Activated CD4-positive, alpha-beta T cell treated with anti-CD3 and anti-CD28 coated beads, Interleukin-2, amount 10 ng/mL, durations not matched to agents 24 days and 14 days (primary cell): Measurements from ENCODE around the gene SPO11. TPM values are rescaled to one million over a fixed set of nuclear protein-coding genes. Genes with fewer than 3 reads are reported as not detected.
"Not testable (repeated sequence)": the region's sequence is repeated elsewhere in the genome, so short reads cannot be mapped to it uniquely, and the experiment has no call there.

Experiments used
- DNase-seq: peaks from one replicate; pipeline ENCODE4 v3.0.0; 2022
- H3K27ac Mint-ChIP-seq: one replicate; pipeline ENCODE4 v1.8.0; 2022; ENCODE audit warnings: mild to moderate bottlenecking, mixed read lengths
- H3K27me3 Mint-ChIP-seq: one replicate; pipeline ENCODE4 v1.8.0; 2022; ENCODE audit warnings: mixed read lengths
- H3K36me3 Mint-ChIP-seq: one replicate; pipeline ENCODE4 v1.8.0; 2022; ENCODE audit warnings: low read depth, mild to moderate bottlenecking, mixed read lengths
- H3K4me1 Mint-ChIP-seq: one replicate; pipeline ENCODE4 v1.8.0; 2021; ENCODE audit warnings: mixed read lengths
- H3K4me3 Mint-ChIP-seq: one replicate; pipeline ENCODE4 v1.8.0; 2022; ENCODE audit warnings: mild to moderate bottlenecking, moderate library complexity, mixed read lengths
- H3K9me3 Mint-ChIP-seq: one replicate; pipeline ENCODE4 v1.8.0; 2021; ENCODE audit warnings: mixed read lengths
- intact Hi-C: fragments of 100-400 bp; cut with micrococcal nuclease; formaldehyde crosslinking; loops from one replicate; pipeline ENCODE4 v1.15.1; 2023
- total RNA-seq: library from RNA; stranded (reverse); gene quantifications from 2 replicates; pipeline ENCODE4 v1.2.3, GENCODE V29; 2022

The SPO11 gene
- total RNA-seq, 1 donor from 2014 or later: not detected

DNA sequence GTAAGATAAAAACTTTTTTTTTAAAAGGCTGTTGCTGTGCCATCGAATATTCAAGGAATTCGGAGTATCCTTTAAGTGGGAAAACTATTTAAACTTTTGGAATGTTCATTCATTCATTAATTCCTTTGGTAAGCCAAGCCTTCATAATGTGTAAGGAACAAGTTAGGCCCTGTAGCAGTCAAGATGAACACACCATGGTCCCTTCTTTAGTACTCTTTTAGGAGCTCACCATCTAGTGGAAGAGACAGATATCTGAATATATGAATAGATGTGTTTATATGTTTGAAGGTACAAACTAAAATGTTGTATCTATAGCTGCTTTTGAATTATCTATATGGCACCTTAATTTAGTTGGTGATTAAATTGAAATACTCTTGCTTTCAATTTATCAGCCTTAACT, 5.8 kb downstream of the SPO11 start:
- Mint-ChIP-seq H3K27ac (no peak overlapping the region), H3K4me3 (no peak overlapping the region), H3K36me3 (no peaks in the 10 kb centered on the region), H3K9me3 (no peaks in the 10 kb centered on the region), H3K27me3 (peaks cover 33% of the 10 kb centered on the region), H3K4me1 (no peaks in the 10 kb centered on the region)
- intact Hi-C loops: no loop called here
- DNase-seq: no peak

DNA sequence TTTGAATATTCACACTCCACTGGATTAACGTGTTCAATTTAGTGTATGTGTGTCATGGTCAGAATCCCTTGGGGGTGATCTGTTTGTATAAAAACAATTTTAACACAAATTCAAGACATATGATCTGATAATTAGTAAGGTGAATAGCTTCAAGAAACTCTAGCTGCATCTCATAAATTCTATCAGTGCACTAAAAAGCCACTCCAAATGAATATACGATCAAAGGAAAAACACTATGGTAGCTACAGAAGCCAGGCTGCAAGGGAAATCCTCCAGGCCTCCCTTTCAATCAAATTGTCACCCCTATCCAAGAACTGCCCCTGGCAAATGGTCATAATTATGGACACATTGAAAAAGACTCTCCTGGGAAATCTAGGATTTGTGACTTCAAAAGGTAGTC, 12.1 kb downstream of the SPO11 start:
- H3K27ac Mint-ChIP-seq: no peak overlapping the region
- H3K9me3 Mint-ChIP-seq: no peaks in the 10 kb centered on the region
- H3K36me3 Mint-ChIP-seq: no peaks in the 10 kb centered on the region
- DNase-seq: no peak
- H3K4me1 Mint-ChIP-seq: peaks cover 3% of the 10 kb centered on the region
- H3K27me3 Mint-ChIP-seq: peaks cover 35% of the 10 kb centered on the region
- H3K4me3 Mint-ChIP-seq: no peak overlapping the region
- intact Hi-C loops: no loop called here

DNA sequence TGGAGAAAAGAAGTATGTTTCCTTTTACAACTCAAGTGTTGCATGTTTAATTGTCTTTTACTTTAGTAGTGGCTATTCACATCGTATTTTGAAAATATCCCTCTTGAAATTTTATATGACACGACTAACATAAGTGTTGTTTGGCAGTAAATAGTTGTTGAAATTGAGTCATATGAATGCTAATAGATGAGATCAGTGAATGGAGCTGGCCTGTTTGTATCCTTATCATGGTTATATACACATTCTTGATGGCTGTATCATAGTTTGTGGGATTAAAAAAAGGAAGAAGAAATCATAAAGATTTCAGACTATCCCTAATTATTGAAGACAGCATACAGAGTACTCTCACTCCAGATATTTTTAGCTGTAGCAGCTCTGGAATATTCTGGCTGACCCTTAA, 13.2 kb downstream of the SPO11 start:
- no peaks in the 10 kb centered on the region for H3K36me3 Mint-ChIP-seq

DNA sequence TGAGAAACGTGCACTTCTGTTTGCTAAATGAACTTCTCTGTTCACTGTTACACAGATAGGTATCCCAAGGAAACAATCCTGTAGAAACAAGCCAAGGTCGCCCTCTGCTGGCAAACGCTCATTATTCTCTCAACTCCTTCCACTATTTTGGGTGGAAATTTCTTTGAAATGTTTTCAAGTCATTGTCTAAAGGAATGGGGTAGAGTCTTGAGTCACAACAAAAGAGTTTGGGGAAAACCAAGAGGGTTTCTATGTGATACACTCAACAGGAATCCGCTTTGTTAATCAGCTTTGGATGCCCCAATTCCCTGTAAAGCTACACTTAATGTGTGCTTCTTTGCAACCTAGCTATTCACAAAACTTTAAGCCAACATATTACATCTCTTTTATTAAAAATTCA, 16.9 kb downstream of the SPO11 start:
- Mint-ChIP-seq H3K4me3 (no peak overlapping the region), H3K4me1 (peaks cover 13% of the 10 kb centered on the region), H3K9me3 (no peaks in the 10 kb centered on the region), H3K27me3 (peaks cover 28% of the 10 kb centered on the region), H3K27ac (no peak overlapping the region), H3K36me3 (no peaks in the 10 kb centered on the region)
- intact Hi-C loops: loop anchor here (1.0 kb wide), 2 partner anchors 254 to 796 kb away; no protein-coding TSS in a partner anchor
- DNase-seq: peak; percentile 92

More for the DNA sequence above, 13.2 kb downstream of the SPO11 start:
- DNase-seq: no peak
- Mint-ChIP-seq H3K4me1 (peaks cover 3% of the 10 kb centered on the region), H3K9me3 (no peaks in the 10 kb centered on the region), H3K4me3 (no peak overlapping the region), H3K27ac (no peak overlapping the region), H3K27me3 (peaks cover 33% of the 10 kb centered on the region)
- intact Hi-C loops: no loop called here

DNA sequence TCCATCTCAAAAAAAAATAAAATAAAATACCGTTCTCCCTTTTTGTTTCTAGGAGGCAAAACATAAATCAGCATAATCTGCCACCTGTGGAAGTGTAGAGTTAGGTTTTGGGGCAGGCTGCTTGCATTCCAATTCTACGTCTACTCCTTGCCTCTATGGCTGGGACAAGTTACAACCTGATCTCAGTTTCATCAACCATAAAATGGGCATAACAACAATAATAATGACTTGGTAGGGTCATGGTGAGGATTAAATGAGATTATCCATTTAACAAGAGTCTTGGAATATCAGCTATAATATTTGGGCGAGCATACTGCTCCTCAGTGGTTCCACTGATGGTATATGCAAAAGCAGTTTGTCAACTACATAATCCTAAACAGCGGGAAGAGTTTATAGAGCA, 17.8 kb downstream of the SPO11 start:
- intact Hi-C loops: no loop called here
- peaks cover 19% of the 10 kb centered on the region for H3K27me3 Mint-ChIP-seq
- H3K4me1 Mint-ChIP-seq: peaks cover 22% of the 10 kb centered on the region
- peak; percentile 43 for DNase-seq
- no peak overlapping the region for H3K4me3 Mint-ChIP-seq
- no peaks in the 10 kb centered on the region for H3K9me3 Mint-ChIP-seq
- peaks cover 5% of the 10 kb centered on the region for H3K36me3 Mint-ChIP-seq
- H3K27ac Mint-ChIP-seq: no peak overlapping the region

DNA sequence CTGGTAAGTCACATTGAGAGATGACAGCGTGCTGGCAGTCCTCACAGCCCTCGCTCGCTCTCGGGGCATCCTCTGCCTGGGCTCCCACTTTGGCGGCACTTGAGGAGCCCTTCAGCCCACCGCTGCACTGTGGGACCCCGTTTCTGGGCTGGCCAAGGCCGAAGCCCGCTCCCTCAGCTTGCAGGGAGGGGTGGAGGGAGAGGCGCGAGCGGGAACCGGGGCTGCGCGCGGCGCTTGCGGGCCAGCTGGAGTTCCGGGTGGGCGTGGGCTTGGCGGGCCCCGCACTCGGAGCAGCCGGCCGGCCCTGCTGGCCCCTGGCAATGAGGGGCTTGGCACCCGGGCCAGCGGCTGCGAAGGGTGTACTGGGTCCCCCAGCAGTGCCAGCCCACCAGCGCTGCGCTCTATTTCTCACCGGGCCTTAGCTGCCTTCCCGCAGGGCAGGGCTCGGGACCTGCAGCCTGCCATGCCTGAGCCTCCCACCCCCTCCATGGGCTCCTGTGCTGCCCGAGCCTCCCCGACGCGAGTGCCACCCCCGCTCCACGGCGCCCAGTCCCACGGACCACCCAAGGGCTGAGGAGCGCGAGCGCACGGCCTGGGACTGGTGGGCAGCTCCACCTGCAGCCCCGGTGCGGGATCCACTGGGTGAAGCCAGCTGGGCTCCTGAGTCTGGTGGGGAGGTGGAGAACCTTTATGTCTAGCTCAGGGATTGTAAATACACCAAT, 18.8 kb downstream of the SPO11 start:
- H3K9me3 Mint-ChIP-seq, H3K27ac Mint-ChIP-seq, DNase-seq, intact Hi-C loops, H3K4me3 Mint-ChIP-seq: not testable (repeated sequence)
- Mint-ChIP-seq H3K4me1 (peaks cover 27% of the 10 kb centered on the region), H3K27me3 (peaks cover 12% of the 10 kb centered on the region), H3K36me3 (peaks cover 11% of the 10 kb centered on the region)

DNA sequence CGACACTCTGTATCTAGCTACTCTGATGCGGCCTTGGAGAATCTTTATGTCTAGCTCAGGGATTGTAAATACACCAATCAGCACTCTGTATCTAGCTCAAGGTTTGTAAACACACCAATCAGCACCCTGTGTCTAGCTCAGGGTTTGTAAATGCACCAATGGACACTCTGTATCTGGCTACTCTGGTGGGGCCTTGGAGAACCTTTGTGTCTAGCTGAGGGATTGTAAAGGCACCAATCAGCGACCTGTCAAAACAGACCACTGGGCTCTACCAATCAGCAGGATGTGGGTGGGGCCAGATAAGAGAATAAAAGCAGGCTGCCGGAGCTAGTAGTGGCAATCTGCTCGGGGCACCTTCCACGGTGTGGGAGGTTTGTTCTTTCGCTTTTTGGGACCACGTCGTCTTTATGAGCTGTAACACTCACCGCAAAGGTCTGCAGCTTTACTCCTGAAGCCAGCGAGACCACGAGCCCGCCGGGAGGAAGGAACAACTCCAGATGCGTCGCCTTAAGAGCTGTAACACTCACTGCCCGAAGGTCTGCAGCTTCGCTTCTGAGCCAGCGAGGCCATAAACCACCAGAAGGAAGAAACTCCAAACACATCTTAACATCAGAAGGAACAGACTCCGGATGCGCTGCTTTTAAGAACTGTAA, 19.4 kb downstream of the SPO11 start:
- H3K4me1 Mint-ChIP-seq: peaks cover 29% of the 10 kb centered on the region
- peaks cover 12% of the 10 kb centered on the region for H3K27me3 Mint-ChIP-seq
- H3K9me3 Mint-ChIP-seq, intact Hi-C loops: not testable (repeated sequence)
- peak overlapping the region; percentile 49 for H3K4me3 Mint-ChIP-seq
- peaks cover 16% of the 10 kb centered on the region for H3K36me3 Mint-ChIP-seq
- DNase-seq: peak; percentile 70
- H3K27ac Mint-ChIP-seq: peak overlapping the region; percentile 22

DNA sequence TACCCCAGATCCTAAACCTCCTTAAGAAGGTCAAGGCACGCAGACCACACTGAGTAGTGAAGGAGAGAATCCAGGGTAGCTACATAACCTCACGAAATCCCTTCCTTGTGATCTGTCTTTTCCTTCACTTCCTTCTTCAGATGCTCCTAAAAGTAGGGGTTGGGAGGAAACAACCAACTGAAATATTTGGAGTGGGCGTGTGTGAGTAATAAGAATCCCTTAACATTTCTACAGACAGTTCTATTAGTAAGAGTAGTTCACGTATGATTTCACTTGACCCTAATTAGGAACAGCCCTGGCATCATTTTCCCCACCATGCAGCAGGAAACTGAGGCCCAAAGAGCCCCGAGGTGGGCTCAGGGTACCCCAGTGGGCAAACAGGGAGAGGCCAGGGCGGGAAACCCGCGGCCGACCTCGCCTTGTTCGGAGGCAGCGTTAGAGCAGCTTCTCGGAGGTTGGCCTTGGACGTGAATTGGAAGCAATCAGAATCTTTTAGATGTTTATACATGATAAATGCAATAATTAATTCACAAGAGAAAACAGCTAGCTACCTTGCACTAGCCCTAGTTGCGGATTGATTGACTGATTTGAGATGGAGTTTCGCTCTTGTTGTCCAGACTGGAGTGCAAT, 20.6 kb downstream of the SPO11 start:
- Mint-ChIP-seq H3K27ac (peak overlapping the region; percentile 66), H3K9me3 (no peaks in the 10 kb centered on the region), H3K27me3 (peaks cover 8% of the 10 kb centered on the region), H3K4me3 (peak overlapping the region; percentile 72), H3K36me3 (peaks cover 26% of the 10 kb centered on the region), H3K4me1 (peaks cover 29% of the 10 kb centered on the region)
- no peak for DNase-seq
- intact Hi-C loops: loop anchor here (2.0 to 10.0 kb wide), 3 partner anchors 31 to 955 kb away; partner anchors contain the start of genes AURKA and CSTF1

DNA sequence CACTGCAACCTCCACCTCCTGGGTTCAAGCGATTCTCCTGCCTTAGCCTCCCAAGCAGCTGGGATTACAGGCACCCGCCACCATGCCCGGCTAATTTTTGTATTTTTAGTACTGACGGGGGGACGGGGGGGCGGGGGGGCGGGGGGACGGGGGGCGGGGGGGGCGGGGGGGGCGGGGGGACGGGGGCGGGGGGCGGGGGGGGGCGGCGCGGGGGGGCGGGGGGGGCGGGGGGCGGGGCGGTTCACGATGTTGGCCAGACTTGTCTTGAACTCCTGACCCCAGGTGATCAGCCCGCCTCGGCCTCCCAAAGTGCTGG, 21.1 kb downstream of the SPO11 start:
- DNase-seq: not testable (repeated sequence)
- intact Hi-C loops: loop anchor here (1.0 to 10.0 kb wide), 5 partner anchors 30 to 956 kb away; partner anchors contain the start of genes AURKA, CSTF1 and PMEPA1

DNA sequence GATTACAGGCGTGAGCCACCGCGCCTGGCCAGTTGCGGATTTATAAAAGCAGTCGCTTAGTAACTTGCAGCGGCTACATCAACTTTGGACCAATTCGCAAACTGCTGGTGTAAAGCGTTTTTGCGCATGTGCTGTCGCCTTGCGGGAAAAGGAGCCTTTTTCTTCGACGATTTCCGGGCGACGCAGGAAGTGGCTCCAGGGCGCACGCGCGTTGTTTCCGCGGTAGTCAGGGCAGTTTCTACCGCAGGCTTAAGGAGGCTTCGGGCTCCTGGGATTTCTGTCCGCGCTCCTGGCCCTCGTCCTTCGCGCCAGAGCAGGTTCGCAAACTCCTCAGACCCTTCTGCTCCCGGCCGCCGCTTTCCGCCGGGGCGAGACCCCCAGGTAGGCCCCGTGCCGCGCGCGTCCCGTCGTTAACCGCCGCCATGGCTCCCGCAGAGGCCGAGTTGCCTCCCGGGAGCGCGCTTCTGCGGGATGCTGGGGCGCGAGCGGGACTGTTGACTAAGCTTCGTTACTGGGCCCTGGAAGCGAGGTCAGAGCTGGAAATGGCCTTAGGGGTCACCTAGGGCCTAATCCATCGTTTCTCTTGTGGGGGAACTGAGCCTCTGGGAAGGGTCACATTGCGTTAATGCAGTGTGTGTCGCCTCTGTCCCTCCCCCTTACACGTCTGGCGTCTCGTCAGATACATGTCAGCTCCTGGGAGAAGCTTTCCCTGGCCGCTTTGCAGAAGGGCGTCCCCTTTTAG, 21.6 kb downstream of the SPO11 start, which contains the start of gene RAE1:
RAE1 (plus strand) TSS at position 214 of the 742 bp plus-strand sequence. CDS start 2,784 bp downstream, outside the sequence.
- intact Hi-C loops: loop anchor here (1.0 to 10.0 kb wide), 5 partner anchors 30 to 956 kb away; partner anchors contain the start of genes AURKA, CSTF1 and PMEPA1
- H3K27ac Mint-ChIP-seq: peak within 1 kb of the TSS; percentile 94
- peaks cover 31% of the 10 kb centered on the region for H3K4me1 Mint-ChIP-seq
- peaks cover 33% of the 10 kb centered on the region for H3K36me3 Mint-ChIP-seq
- DNase-seq: peak; percentile 98
- no peaks in the 10 kb centered on the region for H3K9me3 Mint-ChIP-seq
- peak within 1 kb of the TSS; percentile 95 for H3K4me3 Mint-ChIP-seq
- peaks cover 6% of the 10 kb centered on the region for H3K27me3 Mint-ChIP-seq

More for the DNA sequence above, 21.1 kb downstream of the SPO11 start:
- Mint-ChIP-seq H3K27ac (peak overlapping the region; percentile 94), H3K36me3 (peaks cover 29% of the 10 kb centered on the region), H3K4me1 (peaks cover 31% of the 10 kb centered on the region), H3K4me3 (peak overlapping the region; percentile 95)
- not testable (repeated sequence) for H3K9me3 Mint-ChIP-seq, H3K27me3 Mint-ChIP-seq

DNA sequence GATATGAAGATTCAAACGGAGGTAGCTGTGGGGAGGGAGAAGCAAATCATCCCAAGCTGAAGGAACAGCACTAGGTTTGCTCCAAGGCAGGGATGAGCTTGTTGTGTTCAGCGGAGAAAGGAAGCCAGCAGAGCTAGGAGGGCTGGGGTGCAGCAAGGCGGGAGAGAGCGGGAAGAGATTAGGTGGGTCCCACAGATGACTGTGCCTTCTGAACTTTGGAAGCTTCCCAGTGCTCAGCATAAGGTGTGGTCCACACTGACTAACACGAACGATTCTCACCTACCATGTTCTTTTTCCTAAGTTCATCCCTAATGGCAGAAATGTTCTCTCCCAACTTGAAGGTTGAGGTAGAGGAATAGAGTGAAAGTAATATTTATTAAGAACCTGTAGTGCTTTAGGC, 22.7 kb downstream of the SPO11 start:
- intact Hi-C loops: loop anchor here (10.0 kb wide), 1 partner anchor 958 kb away; the partner anchor contains the start of genes AURKA and CSTF1
- Mint-ChIP-seq H3K4me3 (peak overlapping the region; percentile 95), H3K9me3 (no peaks in the 10 kb centered on the region), H3K4me1 (peaks cover 30% of the 10 kb centered on the region), H3K36me3 (peaks cover 37% of the 10 kb centered on the region), H3K27me3 (peaks cover 5% of the 10 kb centered on the region), H3K27ac (no peak overlapping the region)
- DNase-seq: no peak

DNA sequence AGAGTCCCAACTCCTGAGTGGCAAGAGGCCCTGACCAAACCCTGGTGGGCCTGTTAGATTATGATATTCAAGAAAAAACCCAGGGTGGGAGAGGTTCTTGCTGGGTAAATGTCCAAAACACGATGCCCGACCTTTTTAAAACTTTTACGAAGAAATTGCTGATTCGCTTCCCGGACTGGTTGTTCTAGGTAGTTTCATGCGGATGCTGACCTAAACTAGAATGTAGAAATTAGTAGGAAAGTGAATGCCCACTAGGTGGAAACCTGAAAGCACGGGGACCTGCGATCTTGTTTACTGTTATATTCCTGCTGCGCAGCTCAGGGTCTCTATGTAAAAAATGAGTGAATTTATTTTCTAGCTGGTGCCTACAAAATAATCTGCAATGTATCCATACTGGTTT, 23.7 kb downstream of the SPO11 start:
- Mint-ChIP-seq H3K4me1 (peaks cover 30% of the 10 kb centered on the region), H3K27ac (no peak overlapping the region), H3K9me3 (no peaks in the 10 kb centered on the region), H3K36me3 (peaks cover 37% of the 10 kb centered on the region), H3K4me3 (peak overlapping the region; percentile 28), H3K27me3 (peaks cover 2% of the 10 kb centered on the region)
- intact Hi-C loops: loop anchor here (10.0 kb wide), 1 partner anchor 959 kb away; the partner anchor contains the start of genes AURKA and CSTF1
- no peak for DNase-seq

DNA sequence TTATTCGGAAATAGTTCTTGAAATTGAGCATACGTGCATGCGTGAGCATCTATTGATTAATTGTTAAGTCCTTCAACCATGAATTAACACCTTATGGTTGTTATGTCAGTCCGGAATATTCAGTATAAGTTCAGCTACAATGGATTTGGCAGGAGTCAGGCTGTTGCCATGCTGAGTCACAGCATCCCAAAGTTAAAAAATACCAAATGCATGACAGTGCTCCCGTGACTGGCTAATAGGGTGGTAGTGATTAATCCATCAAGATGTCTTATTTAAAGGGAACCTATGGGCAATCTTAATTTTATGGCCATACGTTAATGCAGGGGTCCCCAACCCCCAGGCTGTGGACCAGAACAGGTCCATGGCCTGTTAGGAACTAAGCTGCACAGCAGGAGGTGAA, 31.9 kb downstream of the SPO11 start:
- Mint-ChIP-seq H3K27me3 (no peaks in the 10 kb centered on the region), H3K36me3 (peaks cover 25% of the 10 kb centered on the region), H3K27ac (no peak overlapping the region), H3K9me3 (no peaks in the 10 kb centered on the region), H3K4me1 (peaks cover 4% of the 10 kb centered on the region), H3K4me3 (no peak overlapping the region)
- no peak for DNase-seq
- intact Hi-C loops: no loop called here
